IPS-18c (cell line): ENCODE measurements around the gene PSD2.

Source experiments
- H3K4me3 ChIP-seq: 2 replicates; pipeline ENCODE4 v1.7.0; 2013; ENCODE audit warnings: low read depth, mild to moderate bottlenecking, low read length, moderate library complexity; ENCODE audit not compliant: insufficient read depth
- H3K9me3 ChIP-seq: one replicate; pipeline ENCODE4 v1.6.1; 2013; ENCODE audit warnings: mild to moderate bottlenecking, low read length, moderate library complexity; ENCODE audit not compliant: control insufficient read depth, insufficient read depth

Gene PSD2

GRCh38 chr5:139839232-139839815 is 43.7 kb downstream of the PSD2 start:
- no peaks in the 10 kb centered on the region for H3K9me3 ChIP-seq
- no peak overlapping the region for H3K4me3 ChIP-seq

DNA sequence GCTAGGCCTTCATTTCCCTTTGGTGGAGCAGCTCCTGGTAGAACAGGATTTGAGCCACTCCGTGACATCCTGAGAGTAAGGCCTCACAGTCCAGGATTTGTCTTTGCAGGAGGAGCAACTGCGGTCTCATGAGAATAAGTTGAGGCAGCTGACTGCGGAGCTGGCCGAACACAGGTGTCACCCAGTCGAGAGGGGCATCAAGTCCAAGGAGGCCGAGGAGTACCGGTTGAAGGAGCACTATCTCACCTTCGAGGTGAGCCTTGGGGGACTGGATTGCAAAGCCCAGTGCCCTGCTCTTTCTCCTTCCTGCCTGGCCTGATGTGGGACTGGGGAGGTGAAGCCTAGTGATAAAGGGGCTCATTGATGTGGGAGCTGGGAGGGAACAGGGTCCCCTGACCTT is 44.3 kb downstream of the PSD2 start:
- Histone ChIP-seq H3K9me3 (no peaks in the 10 kb centered on the region), H3K4me3 (no peak overlapping the region)

- H3K4me3 ChIP-seq: no peak overlapping the region
- no peaks in the 10 kb centered on the region for H3K9me3 ChIP-seq
Measured at GRCh38 chr5:139841549-139841948, 45.9 kb downstream of the PSD2 start.

DNA sequence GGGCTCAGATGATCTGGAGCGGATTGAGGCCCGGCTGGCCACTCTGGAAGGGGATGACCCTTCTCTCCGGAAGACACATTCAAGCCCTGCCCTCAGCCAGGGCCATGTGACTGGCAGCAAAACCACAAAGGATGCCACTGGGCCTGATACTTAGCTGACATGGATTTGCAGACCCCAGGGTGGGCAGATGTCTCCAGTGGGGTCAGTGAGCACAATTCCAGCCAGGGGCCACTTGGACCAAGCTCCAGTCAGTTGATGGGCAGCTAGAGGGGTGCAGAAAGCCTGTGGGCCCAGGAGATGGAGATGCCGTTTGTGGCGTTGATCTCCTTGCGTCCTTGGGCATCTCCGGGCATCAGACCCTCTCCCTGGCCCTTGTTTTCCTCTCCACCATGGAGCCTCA is 46.7 kb downstream of the PSD2 start:
- no peak overlapping the region for H3K4me3 ChIP-seq

GRCh38 chr5:139843991-139844390 is 48.4 kb downstream of the PSD2 start:
- Histone ChIP-seq H3K4me3 (no peak overlapping the region), H3K9me3 (no peaks in the 10 kb centered on the region)

More for the DNA sequence above, 46.7 kb downstream of the PSD2 start:
- no peaks in the 10 kb centered on the region for H3K9me3 ChIP-seq

- no peaks in the 10 kb centered on the region for H3K9me3 ChIP-seq
- no peak overlapping the region for H3K4me3 ChIP-seq
Measured at GRCh38 chr5:139844472-139845145, 49.0 kb downstream of the PSD2 start.

DNA sequence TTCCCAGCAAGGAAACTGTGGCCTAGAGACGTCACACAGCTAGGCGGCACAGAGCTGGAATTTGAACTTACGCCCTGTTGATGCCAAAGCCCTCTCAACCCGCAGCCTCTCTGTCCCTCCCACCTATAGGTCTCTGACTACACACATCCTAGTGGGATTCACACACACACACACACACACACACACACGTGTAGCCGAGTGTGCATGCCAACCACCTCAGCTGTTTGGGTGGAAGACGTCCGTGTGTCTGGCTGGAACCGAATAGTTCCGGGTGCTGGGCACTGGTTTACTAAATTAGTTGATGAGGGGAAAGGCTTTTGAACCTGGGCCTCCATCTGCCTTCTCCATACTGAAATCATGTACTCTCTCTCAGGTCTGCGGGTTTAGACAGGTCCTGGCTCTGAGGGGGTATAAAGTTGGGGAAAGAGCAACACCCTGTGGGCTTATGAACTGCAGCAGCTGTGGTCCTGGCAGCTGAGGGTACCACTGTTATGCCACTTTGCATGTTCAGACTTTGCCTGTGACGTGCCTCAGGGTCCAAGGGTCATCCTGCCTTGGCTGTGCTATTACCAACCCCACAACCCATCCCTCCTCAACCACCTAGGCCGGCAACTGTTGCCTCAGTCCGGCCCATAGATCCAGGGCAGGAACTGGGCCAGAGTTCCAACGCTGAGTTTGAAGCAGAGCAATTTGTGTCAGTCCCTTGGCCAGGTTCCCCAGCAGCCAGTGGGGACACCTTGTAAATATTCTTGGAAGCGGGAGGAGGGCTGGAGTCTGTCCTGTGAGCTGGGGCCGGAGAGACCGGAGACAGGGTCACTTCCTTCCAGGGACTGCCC is 50.5 kb downstream of the PSD2 start:
- Histone ChIP-seq H3K9me3 (no peaks in the 10 kb centered on the region), H3K4me3 (no peak overlapping the region)

- no peaks in the 10 kb centered on the region for H3K9me3 ChIP-seq
- no peak overlapping the region for H3K4me3 ChIP-seq
Measured at GRCh38 chr5:139847091-139847490, 51.5 kb downstream of the PSD2 start.

DNA sequence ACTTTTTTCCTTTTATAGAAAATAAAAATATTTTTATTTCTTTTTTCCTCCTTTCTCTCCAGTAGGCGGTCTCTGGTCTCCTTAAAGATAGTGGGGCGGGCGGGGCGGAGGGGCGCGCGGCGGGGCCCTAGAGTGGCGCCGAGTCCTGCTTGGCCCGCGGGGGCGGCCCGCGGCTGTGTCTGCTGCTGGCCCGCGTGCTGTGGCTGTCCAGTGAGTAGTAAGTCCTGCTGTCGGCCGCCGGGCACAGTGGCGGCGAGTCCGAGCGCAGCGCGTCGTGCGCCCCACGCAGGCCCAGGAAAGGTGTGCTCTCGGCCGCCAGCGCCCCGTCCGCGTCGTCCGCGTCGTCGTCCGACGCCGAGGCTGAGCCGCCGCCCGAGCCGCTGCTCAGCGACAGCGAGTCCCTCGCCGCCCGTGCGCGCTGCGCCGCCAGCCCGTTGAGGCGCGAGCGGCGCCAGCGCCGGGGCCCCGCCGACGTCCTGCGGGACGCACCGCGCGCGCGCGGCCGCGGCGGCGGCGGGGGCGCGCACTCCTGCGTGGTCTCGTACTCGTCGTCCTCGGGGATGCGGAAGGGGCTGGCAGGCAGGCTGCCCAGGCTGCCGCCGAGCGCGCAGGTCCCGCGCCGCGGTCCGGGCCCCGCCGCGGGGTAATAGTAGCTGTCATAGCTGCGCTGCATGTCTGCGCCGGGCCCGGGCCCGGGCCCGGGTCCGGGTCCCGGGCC is 52.3 kb downstream of the PSD2 start:
- Histone ChIP-seq H3K9me3 (no peaks in the 10 kb centered on the region), H3K4me3 (peak overlapping the region; percentile 59)

DNA sequence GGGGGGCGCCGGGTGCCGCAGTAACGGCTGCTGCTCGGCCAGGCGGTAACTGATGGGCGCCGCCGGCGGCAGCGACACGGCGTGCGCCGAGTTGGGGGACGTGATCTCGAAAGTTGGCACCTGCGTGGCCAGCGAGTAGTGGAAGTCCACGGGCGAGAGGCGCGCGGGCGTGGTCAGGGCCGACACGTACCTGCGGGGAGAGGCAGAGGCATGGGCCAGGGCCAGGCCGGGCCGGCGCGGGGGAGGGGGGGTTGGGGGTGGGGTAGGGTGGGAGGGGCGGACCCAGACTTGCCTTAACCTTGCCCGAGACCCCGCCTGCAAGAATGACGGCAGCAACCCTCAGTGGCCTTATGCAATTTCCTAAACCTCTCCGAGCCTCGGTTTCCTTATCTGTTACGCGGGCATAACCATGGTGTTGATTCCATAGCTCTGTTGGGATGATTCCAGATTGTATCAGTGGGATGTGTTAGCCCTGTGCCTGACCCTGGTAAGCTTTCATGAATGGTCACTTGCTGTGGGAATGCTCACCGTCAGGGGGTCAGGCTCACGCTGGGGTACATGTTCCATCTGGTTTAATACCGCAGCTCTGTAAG is 53.0 kb downstream of the PSD2 start:
- peak overlapping the region; percentile 59 for H3K4me3 ChIP-seq

DNA sequence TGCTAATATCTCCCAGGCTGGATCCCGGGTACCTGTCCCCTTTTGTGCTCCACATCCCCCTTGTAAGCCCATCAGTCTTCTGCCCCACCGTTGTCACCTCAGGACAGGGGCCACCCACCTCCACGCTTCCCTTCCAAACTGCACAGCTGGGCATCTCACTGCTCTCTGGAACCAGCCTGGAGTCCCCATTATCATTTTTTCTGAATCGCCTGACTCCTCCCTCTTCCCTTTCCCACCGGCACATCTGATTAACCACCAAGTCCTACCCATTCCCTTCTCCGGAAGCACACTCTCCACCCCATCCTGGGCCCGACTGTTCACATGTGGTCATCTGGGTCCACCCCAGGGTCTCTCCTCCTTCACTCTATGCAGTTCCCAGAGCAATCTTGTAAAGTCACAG is 53.9 kb downstream of the PSD2 start:
- Histone ChIP-seq H3K4me3 (no peak overlapping the region), H3K9me3 (no peaks in the 10 kb centered on the region)

More for the DNA sequence above, 53.0 kb downstream of the PSD2 start:
- no peaks in the 10 kb centered on the region for H3K9me3 ChIP-seq

GRCh38 chr5:139849942-139850341 is 54.3 kb downstream of the PSD2 start:
- Histone ChIP-seq H3K4me3 (no peak overlapping the region), H3K9me3 (no peaks in the 10 kb centered on the region)

GRCh38 chr5:139850423-139851016 is 54.9 kb downstream of the PSD2 start:
- Histone ChIP-seq H3K9me3 (no peaks in the 10 kb centered on the region), H3K4me3 (no peak overlapping the region)

DNA sequence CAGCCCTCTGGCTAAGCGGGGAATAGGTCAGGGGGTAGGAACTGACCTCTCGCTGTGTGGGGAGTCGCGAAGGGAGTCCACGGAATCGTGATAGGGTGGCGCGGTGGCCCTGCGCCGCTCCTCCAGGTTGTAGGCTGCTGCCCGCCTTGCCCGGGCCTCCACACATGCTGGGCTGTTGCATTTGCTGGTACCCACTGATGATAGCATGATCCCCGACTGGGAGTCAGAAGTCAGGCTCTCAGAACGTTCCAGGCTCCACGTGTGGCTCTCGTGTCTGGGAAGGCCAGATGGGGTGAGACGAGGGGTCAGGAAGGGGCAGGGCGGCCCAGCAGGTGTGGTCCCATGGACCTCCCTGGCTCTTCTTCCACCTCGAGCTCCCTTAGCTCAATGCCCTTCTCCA is 56.0 kb downstream of the PSD2 start:
- Histone ChIP-seq H3K4me3 (no peak overlapping the region), H3K9me3 (no peaks in the 10 kb centered on the region)

GRCh38 chr5:139852696-139853095 is 57.1 kb downstream of the PSD2 start:
- Histone ChIP-seq H3K9me3 (no peaks in the 10 kb centered on the region), H3K4me3 (no peak overlapping the region)

GRCh38 chr5:139854029-139854605 is 58.5 kb downstream of the PSD2 start:
- H3K9me3 ChIP-seq: no peaks in the 10 kb centered on the region
- H3K4me3 ChIP-seq: no peak overlapping the region

DNA sequence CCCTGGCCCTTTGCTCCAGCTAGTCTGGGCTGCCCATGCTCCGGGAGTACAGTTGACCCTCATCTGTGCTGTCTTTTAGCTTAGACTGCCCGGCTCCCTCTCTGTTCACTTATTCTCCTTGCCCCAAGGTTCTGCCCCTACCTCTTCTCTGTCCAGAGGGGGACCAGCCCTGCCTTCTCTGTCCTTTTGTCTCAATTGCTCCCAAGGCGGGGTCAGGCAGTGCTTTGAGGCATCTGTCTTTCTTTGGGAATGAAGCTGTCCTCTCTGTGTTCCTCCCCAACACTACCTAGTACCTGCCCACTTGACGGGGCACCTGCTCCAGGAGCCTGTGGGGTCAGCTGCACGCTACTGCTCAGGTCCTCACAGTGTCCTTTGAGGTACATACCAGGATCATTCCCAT is 59.3 kb downstream of the PSD2 start:
- H3K4me3 ChIP-seq: no peak overlapping the region

More for the DNA sequence above, 59.3 kb downstream of the PSD2 start:
- no peaks in the 10 kb centered on the region for H3K9me3 ChIP-seq
